PC-9 (cell line): ENCODE data around the gene TPRN. TPM values are rescaled to one million over a fixed set of nuclear protein-coding genes. Genes with fewer than 3 reads are reported as not detected.

Source experiments
- BruUV-seq: library from RNA; stranded (reverse); fragments of 400-500 nt; replicated peaks from 2 replicates; lab custom pipeline; 2021; lab: Mats Ljungman, UMichigan
- CTCF ChIA-PET: fragments of 300-600 bp; sonication (Branson Sonifier 250); formaldehyde crosslinking; loops from one replicate; lab custom pipeline; 2022; ENCODE audit warnings: antibody characterized with exemption; lab: Charles Lee
- POLR2A ChIA-PET: fragments of 300-600 bp; sonication (Branson Sonifier 250); formaldehyde crosslinking; loops from one replicate; lab custom pipeline; 2022; ENCODE audit warnings: antibody characterized with exemption; ENCODE audit not compliant: unreplicated experiment; lab: Charles Lee
- DNase-seq, 2 experiments: peaks; one replicate each; pipeline versions ENCODE4 v3.0.0 to v3.0.0-alpha.2; 2015 to 2022; ENCODE audit warnings: mixed read lengths in 1 of 2
- H2AFZ ChIP-seq: fragments of 200-600 bp; sonication (generic); 2 replicates; pipeline ENCODE4 v1.8.1; 2017; ENCODE audit warnings: antibody characterized with exemption
- H3F3A ChIP-seq: fragments of 200-600 bp; sonication (generic); 2 replicates; pipeline ENCODE4 v1.8.1; 2017; ENCODE audit warnings: antibody characterized with exemption, mild to moderate bottlenecking, low read depth; ENCODE audit not compliant: insufficient read depth
- H3K27ac ChIP-seq: fragments of 200-600 bp; sonication (generic); 2 replicates; pipeline ENCODE4 v1.6.1; 2016; ENCODE audit warnings: mixed run types
- H3K27me3 ChIP-seq: fragments of 200-600 bp; sonication (generic); 2 replicates; pipeline ENCODE4 v1.6.1; 2016; ENCODE audit warnings: low read depth, mixed run types; ENCODE audit not compliant: insufficient read depth
- H3K36me3 ChIP-seq: fragments of 200-600 bp; sonication (generic); 2 replicates; pipeline ENCODE4 v1.6.1; 2016; ENCODE audit warnings: low read depth, mixed run types
- H3K4me1 ChIP-seq: fragments of 200-600 bp; sonication (generic); replicated peaks from 2 replicates; pipeline ENCODE4 v1.6.1; 2016; ENCODE audit warnings: mixed run types; ENCODE audit not compliant: insufficient read depth
- H3K4me2 ChIP-seq: fragments of 200-600 bp; sonication (generic); 2 replicates; pipeline ENCODE4 v1.6.1; 2017; ENCODE audit warnings: mixed run types
- H3K4me3 ChIP-seq: fragments of 200-600 bp; sonication (generic); 2 replicates; pipeline ENCODE4 v1.6.1; 2016; ENCODE audit warnings: mixed run types
- H3K79me2 ChIP-seq: fragments of 200-600 bp; sonication (generic); 2 replicates; pipeline ENCODE4 v1.6.1; 2017; ENCODE audit warnings: low read depth, mixed run types
- H3K9me2 ChIP-seq: fragments of 200-600 bp; sonication (generic); 2 replicates; pipeline ENCODE4 v1.8.1; 2017; ENCODE audit warnings: mild to moderate bottlenecking; ENCODE audit not compliant: insufficient read depth
- H3K9me3 ChIP-seq: fragments of 200-600 bp; sonication (generic); 2 replicates; pipeline ENCODE4 v1.8.1; 2016; ENCODE audit warnings: low read depth; ENCODE audit not compliant: insufficient read depth
- H4K20me1 ChIP-seq: fragments of 200-600 bp; sonication (generic); 2 replicates; pipeline ENCODE4 v1.8.1; 2017; ENCODE audit not compliant: insufficient read depth
- EZH2 ChIP-seq: fragments of 200-600 bp; sonication (generic); IDR thresholded peaks from 2 replicates; pipeline ENCODE4 v1.8.0; 2017; ENCODE audit warnings: antibody characterized with exemption, low read depth
- intact Hi-C: fragments of 100-400 bp; cut with micrococcal nuclease; formaldehyde crosslinking; loops from one replicate; pipeline ENCODE4 v1.10.0; 2022; ENCODE audit not compliant: unreplicated experiment
- total RNA-seq: library from RNA; stranded (reverse); gene quantifications from 2 replicates; pipeline ENCODE4 v1.2.3, GENCODE V29; 2021
- TF ChIP-seq, protein P1 (sequence below): fragments of 200-600 bp; sonication (generic); conservative IDR thresholded peaks from 2 replicates; pipeline ENCODE4 v1.6.1; 2017; ENCODE audit warnings: mixed run types, antibody characterized with exemption, mild to moderate bottlenecking, moderate library complexity

Gene TPRN
- total RNA-seq, 1 experiment from 2014 or later, result 61.8 TPM

DNA sequence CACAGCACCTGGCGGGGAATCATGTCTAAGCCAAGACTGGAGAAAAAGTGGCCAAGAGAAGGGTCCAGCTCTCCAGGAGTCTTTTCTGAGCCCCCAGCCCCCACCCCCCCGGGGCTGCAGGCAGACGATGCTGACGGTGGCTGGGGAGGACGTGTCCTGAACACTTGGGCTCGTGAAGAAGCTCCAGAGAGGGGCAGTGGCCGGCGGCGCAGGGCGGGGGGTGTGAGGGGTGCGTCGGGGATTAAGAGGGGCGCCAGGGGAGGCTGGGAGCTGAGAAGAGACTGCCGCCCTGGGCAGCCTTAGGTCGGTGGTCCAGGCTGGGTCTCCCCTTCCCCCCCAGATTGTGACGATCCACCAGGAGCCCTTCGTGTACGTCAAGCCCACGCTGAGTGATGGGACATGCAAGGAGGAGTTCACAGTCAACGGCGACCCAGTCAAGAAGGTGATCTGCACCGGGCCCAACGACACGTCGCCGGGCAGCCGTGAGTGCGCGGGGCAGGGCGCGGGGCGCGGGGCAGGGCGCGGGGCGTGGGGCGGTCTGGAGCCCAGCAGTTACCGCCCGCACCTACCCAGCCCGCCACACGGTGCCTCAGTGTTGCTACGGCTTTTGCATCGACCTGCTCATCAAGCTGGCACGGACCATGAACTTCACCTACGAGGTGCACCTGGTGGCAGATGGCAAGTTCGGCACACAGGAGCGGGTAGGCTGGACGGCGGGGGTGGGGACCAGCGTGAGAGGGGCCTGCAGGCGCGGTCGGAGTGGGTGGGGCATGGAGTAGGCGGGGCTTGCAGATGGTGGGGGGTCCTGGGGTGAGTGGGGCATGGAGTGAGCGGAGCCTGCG is 39.6 kb downstream of the TPRN start:
- H3K27ac ChIP-seq, result no peak overlapping the region
- no peak overlapping the region for H2AFZ ChIP-seq
- ChIA-PET POLR2A (no interaction called here), CTCF (no interaction called here)
- no peak overlapping the region for H3K4me3 ChIP-seq
- no TSS peak for BruUV-seq
- H3K4me1 ChIP-seq, result no peaks in the 10 kb centered on the region
- H4K20me1 ChIP-seq, result no peaks in the 10 kb centered on the region
- H3K9me2 ChIP-seq, result no peaks in the 10 kb centered on the region
- H3K4me2 ChIP-seq, result no peak overlapping the region
- no peaks in the 10 kb centered on the region; the same call in 1 of the 2 replicates for H3F3A ChIP-seq
- intact Hi-C loops, result no loop called here
- H3K79me2 ChIP-seq, result no peaks in the 10 kb centered on the region
- TF ChIP-seq EZH2, result no peak
- TF ChIP-seq, protein P1, sequence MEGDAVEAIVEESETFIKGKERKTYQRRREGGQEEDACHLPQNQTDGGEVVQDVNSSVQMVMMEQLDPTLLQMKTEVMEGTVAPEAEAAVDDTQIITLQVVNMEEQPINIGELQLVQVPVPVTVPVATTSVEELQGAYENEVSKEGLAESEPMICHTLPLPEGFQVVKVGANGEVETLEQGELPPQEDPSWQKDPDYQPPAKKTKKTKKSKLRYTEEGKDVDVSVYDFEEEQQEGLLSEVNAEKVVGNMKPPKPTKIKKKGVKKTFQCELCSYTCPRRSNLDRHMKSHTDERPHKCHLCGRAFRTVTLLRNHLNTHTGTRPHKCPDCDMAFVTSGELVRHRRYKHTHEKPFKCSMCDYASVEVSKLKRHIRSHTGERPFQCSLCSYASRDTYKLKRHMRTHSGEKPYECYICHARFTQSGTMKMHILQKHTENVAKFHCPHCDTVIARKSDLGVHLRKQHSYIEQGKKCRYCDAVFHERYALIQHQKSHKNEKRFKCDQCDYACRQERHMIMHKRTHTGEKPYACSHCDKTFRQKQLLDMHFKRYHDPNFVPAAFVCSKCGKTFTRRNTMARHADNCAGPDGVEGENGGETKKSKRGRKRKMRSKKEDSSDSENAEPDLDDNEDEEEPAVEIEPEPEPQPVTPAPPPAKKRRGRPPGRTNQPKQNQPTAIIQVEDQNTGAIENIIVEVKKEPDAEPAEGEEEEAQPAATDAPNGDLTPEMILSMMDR, result no peak
- no peaks in the 10 kb centered on the region for H3K9me3 ChIP-seq
- no peaks in the 10 kb centered on the region for H3K36me3 ChIP-seq
- no peak for DNase-seq
- H3K27me3 ChIP-seq, result no peaks in the 10 kb centered on the region

DNA sequence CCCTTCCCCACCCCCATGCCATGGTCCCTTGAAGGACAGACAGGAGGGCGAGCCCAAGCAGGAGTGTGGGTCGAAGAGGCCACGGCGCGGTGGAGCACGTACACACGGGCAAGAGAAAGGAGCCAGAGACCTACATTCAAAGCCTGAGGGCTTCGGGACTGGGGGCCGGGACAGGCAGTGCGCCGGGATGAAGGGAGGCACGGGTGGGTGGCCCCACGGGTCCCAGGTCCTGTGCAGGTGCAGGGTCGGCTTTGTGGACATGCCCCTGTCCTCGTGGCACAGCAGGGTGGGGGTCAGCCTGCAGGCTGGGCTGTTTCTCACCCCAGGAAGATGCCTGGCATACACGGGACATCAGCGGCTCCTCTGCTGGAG is 40.5 kb downstream of the TPRN start:
- no TSS peak for BruUV-seq
- Histone ChIP-seq H3K9me3 (no peaks in the 10 kb centered on the region), H3K4me2 (no peak overlapping the region), H3K79me2 (no peaks in the 10 kb centered on the region), H3K36me3 (no peaks in the 10 kb centered on the region), H3K4me3 (no peak overlapping the region), H2AFZ (no peak overlapping the region), H3K4me1 (no peaks in the 10 kb centered on the region), H4K20me1 (no peaks in the 10 kb centered on the region), H3K27ac (no peak overlapping the region), H3F3A (peaks cover 2% of the 10 kb centered on the region; the same call in 1 of the 2 replicates), H3K9me2 (no peaks in the 10 kb centered on the region), H3K27me3 (no peaks in the 10 kb centered on the region)
- ChIA-PET CTCF (no interaction called here), POLR2A (no interaction called here)
- DNase-seq, result no peak
- no peak for TF ChIP-seq EZH2
- TF ChIP-seq, protein P1, result no peak
- intact Hi-C loops, result no loop called here

DNA sequence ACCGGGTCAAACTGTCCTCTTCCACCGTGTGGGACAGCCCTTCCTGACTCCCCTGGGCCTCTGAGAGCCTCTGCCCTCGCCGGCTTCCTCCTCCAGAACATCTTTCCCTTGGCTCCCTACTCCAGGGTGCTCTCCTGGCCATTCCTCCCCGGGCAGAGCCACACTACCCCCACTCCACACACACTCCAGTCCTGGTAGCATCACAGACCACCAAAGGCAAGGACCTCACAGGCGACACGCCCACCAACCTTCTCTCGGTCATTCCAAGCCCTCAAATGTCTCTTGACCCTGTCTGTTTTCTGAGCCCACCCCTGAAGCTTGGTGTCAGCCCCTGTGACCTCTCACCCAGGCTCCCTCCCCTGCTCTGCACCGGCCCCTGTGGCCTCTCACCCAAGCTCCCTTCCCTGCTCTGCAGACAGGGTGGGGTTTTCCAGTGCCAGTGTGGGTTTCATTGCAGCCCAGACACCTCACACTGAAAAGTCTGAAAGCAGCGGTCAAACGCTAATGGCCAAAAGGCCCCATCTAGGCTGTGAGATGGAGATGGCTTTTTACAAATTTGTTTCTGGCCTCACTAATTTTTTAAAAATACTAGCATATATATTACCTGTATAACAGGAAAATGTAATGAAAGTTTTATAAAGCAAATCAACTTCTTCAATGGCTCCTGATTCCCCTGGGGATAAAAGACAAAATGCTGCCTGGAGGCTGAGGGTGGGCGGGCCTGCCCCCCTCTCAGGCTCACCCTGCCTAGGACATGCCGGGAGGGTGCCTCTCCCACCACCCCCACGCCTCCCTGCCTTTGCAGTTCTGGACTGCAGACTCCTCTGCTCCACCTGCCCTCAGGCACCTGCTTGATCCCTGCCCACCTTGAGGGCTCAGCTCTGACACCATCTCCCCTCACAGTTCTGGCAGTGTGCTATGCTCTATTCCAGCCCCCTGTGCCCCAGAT is 41.2 kb downstream of the TPRN start:
- no peaks in the 10 kb centered on the region for H3K4me1 ChIP-seq
- no peaks in the 10 kb centered on the region for H4K20me1 ChIP-seq
- POLR2A ChIA-PET, result no interaction called here

More for the DNA sequence above, 41.2 kb downstream of the TPRN start:
- CTCF ChIA-PET, result no interaction called here
- no TSS peak for BruUV-seq
- Histone ChIP-seq H3K9me2 (no peaks in the 10 kb centered on the region), H2AFZ (no peak overlapping the region), H3F3A (peaks cover 8% of the 10 kb centered on the region; the same call in 1 of the 2 replicates), H3K27me3 (no peaks in the 10 kb centered on the region), H3K4me3 (no peak overlapping the region), H3K27ac (no peak overlapping the region), H3K9me3 (no peaks in the 10 kb centered on the region), H3K36me3 (no peaks in the 10 kb centered on the region), H3K79me2 (no peaks in the 10 kb centered on the region), H3K4me2 (no peak overlapping the region)
- intact Hi-C loops, result no loop called here
- no peak for TF ChIP-seq EZH2
- TF ChIP-seq, protein P1, result no peak
- DNase-seq, result no peak
